Stimulated activated CD4-positive, alpha-beta T cell treated with anti-CD3 and anti-CD28 coated beads, Interleukin-1b, Interleukin-23, amount 100 ng/mL, for 24 hours (primary cell): ENCODE data around the gene RASL10B.

ENCODE experiments used
- DNase-seq, 4 experiments: peaks; one replicate each; pipeline ENCODE4 v3.0.0-alpha.2; 2020; ENCODE audit warnings: low read depth in 4 of 4, low spot score in 1 of 4

Gene RASL10B

GRCh38 chr17:35716897-35717465 is 14.5 kb upstream of the RASL10B start:
- DNase-seq, result no peak

- no peak for DNase-seq
These were observed 14.0 kb upstream of the RASL10B start for GRCh38 chr17:35717475-35717874.

- DNase-seq, result no peak
These were observed 7.7 kb upstream of the RASL10B start for GRCh38 chr17:35723735-35724134.

DNA sequence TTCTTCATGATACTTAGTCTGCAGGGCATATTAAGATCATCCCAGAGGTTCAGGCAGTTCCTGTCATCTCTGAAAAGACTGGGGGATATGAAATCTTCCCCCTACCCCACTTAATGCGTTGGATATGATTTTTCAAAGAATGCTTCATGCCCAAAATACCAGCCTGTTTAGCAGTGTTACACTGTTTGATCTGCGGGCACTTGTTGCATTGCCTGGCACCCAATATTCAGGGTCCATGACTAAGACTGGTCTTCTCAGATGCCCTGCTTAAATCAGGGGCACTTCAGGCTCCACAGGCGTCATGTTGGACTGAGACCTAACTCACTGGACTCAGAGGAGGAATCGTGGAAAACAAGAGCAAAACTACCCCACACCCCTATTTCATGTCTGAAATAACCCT is 6.4 kb upstream of the RASL10B start:
- no peak for DNase-seq

DNA sequence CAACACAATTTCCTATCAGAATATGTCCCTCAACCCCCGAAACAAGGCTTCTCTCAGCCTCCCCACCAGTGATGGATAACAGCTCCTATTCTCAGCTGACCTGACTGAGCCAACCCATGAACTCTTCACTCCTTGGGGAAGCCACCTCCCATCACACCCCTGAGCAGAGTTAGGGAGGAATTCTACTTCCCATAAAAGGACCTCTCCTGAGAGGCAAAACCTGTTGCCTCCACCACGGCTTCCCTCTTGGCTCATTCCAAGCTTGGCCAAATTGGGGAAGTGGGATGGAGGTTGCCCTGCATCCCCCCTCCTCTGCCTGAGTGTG is 5.7 kb upstream of the RASL10B start:
- DNase-seq, result no peak

DNA sequence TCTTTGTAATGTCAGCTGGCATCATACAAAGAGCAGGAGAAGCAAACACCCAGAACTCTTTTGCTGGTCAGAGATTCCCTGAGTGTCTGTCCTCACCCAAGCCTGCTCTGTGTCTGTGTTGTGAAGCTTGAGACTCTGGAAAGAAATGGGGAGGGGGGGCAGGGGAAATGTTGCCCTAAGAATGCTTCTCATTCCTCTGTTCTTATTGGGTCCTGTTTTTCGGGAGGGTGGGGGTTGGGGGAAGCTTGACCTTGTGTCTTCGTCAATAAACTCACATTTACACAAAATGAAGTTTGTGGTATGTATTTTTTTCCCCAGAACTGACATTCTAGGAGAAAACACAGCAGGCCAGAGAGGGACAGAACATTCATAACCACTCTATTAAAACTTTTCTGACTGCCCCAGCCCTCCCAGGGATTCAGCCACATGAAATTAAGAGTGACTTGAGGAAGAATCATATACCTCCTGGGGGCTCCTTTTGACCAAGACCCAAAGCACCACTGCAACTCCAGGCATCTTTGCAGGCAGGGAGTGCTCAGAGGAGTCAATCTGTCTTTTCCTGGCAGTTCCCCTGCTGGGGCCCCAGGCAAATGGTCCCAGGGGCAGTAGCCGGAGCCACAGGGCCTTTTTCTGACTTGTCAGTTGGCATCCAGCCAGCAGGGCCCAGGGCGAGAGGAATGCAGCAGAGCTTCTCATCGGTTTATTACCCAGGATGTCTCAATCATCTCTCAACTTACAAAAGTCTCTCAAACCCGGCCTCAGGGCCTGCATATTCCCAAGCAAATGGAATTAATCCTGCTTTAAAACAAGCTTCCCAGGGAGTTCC is 5.1 kb upstream of the RASL10B start:
- DNase-seq, result no peak

DNA sequence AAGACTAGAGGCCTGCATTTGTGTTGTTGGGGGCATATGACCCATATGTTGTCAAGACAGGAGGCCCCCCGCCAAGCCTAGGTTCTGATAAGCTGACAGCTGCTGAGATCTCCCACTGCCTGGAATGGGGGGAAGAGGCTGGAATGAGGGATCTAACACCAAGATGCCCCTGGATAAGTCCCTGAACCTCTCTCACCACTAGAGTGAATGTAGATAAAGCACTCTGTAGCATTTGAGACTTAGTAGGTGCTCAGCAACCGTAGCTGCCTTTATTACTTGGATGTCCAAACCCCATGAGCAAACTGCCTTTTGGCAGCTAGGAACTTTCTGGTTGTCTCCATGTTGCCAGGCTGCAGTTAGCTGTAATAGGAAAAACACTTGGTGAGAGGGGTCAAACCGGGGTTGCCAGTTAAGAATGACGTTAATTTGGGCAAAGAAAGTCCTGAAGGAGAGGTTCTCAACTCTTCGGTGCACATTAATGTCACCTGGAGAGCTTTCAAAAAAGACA is 4.4 kb upstream of the RASL10B start:
- DNase-seq, result no peak

DNA sequence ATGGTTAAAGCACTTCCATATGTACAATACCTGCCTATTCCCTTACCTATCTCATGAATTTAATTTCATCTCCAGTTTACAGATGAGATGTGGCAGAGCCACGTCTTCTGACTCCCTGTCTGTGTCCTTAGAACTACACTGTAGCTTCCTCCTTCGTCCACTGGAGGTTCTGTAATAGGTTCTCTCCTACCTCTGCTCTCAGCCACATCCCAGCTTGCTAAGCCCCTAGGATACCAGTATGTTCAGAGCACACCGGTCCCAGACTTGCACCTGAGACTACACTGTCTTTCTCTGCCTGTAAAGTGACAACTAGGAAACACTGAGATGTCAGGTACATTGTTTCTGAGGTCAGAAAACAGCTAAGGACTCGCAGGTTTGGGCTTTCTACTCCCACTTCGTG is 3.8 kb upstream of the RASL10B start:
- no peak for DNase-seq

- no peak for DNase-seq
These were observed 2.9 kb upstream of the RASL10B start for GRCh38 chr17:35728551-35728950.

DNA sequence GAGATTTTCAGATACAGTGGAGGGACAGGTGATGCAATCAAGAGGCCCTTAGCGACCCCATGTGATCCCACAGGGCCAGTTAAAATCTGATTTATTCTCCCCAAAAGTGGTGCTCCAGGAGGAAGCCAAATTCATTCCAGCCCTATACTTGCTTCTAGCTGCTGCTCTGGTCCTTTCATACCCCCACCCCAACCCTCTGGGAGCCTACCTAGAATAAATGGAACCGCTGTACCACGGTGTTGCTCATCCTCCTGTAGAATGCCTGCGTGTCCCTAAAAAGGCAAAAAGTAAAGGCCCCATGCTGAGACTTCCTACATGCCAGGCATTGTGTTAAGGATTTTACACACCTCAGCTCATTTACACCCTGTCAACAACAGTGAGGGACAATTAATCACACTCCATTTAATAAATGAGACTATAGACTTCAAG is 2.0 kb upstream of the RASL10B start:
- no peak for DNase-seq

DNA sequence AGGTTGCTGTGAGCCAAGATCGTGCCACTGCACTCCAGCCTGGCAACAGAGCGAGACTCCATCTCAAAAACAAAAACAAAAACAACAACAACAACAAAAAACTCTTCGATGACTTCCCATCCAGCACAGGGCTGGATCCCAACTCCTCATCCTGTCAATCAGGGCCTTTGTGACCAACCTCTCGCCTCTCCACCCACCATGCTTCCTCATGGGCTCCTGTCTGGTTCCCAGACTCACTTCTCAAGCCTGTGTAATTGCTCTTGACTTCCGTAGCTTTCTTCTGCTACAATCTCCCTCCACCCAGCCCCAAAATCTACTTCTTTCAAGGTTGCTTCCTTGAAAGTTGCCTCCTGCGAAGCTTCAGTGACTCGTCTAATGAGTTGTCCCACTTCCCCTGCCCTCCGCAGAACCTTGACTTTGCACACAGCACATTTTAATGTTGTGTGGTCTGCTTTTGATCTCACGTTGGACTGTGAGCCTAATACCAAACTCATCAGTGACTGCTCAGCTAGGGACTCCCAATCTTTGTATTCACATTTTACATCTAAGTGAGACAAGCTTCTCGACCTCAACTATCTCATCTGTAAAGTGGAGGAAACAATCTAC is 936 bp upstream of the RASL10B start:
- DNase-seq, result no peak

DNA sequence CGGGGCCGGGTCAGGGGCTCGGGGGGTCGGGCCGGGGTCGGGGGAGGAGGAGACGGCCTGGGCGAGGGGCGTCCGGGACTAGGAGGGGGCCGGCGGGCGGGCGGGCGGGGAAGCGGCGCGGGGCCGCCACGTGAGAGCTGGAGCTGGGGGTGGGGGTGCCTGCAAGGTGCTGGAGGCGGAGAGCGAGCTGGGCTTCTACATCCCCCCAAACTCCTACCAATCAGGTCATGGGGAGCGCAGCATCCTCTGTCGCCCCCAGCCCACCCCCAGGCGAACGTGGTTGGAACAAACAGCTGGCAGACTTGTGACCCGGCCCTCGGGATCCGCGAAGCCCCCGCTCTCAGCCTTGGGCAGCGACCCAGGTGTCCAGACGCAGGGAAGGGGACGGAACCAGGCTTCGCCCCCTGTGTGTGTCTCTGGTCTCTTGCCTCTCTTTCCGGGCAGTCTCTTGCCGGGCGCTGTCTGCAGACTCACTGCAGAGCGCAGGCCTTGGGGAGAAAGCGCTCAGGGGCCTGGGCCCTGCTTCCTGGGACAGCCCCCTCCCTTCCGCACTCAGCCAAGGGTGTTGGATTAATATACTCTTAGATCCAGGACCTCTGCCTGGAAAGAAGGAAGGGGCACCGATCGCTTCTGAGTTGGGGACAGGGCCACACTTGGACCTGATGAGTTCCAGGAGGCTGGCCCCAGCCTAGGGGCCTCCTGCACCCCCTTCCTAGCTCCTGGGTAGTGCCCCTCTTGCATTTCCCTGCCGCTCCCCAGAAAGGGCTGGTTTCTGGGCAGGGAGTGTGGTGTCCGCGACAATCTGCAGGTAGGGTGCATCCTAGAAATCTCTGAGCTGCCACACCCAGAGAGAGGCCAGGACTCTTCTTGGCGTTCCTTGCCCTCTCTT is 722 bp downstream of the RASL10B start:
- no peak for DNase-seq

- DNase-seq, result no peak
These were observed 1.3 kb downstream of the RASL10B start for GRCh38 chr17:35732806-35733136.

GRCh38 chr17:35733366-35733765 is 1.9 kb downstream of the RASL10B start:
- DNase-seq, result no peak

- no peak for DNase-seq
These were observed 3.0 kb downstream of the RASL10B start for GRCh38 chr17:35734396-35734795.

- no peak for DNase-seq
These were observed 3.8 kb downstream of the RASL10B start for GRCh38 chr17:35735036-35735805.

GRCh38 chr17:35736236-35736635 is 4.8 kb downstream of the RASL10B start:
- DNase-seq, result no peak

- no peak for DNase-seq
These were observed 7.2 kb downstream of the RASL10B start for GRCh38 chr17:35738519-35739133.

DNA sequence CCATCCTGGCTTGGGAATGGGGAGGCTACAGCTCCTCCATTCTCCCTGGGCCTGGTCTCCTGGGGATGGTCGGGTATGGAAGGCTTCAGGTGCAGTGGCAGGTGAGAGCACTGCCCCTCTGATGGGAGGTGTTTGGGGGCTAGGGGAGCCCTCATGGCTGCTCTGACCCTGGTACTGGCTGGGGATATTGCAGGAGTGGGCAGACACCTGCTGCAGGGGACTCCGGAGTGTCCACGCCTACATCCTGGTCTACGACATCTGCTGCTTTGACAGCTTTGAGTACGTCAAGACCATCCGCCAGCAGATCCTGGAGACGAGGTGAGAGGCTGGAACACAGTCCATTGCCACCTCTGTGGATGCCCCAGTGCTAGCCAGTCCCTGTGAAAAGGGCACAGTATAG is 8.8 kb downstream of the RASL10B start:
- no peak for DNase-seq
